Renal pelvis (tissue), 12 donors: ENCODE data around the gene MDP1. TPM values are rescaled to one million over a fixed set of nuclear protein-coding genes. Genes with fewer than 3 reads are reported as not detected.

Source experiments
- DNase-seq: peaks from one replicate; pipeline ENCODE4 v3.0.0-alpha.2; 2013
- long read RNA-seq, 16 experiments: transcript quantifications; one replicate each; lab custom pipeline, GENCODE V29; 2026
- polyA plus RNA-seq, 3 donors: library from polyadenylated mRNA; unstranded; fragments of 120-200 nt; gene quantifications; one replicate each; pipeline ENCODE4 v1.2.1, GENCODE V29; 2013; ENCODE audit not compliant: insufficient read length in 3 of 3

The MDP1 gene
- 10 to 100 TPM; 13.0 to 20.1 (median 15.3) TPM for polyA plus RNA-seq
- long read RNA-seq, donor 1, transcript MDP1-201 (6 exons, 730 nt) = major isoform, 9 of 12 reads
- long read RNA-seq, donor 1, partial matches to known transcripts = 0 of 12 reads
- long read RNA-seq, donor 1, other reads (novel, unspliced or antisense) = 0 of 12 reads
- long read RNA-seq, donor 2, transcript MDP1-201 (6 exons, 730 nt) = major isoform, 21 of 27 reads
- long read RNA-seq, donor 2, partial matches to known transcripts = 0 of 27 reads
- long read RNA-seq, donor 2, other reads (novel, unspliced or antisense) = 0 of 27 reads
- long read RNA-seq, donor 3, transcript MDP1-202 (5 exons, 582 nt) = major isoform, 6 of 11 reads
- long read RNA-seq, donor 3, transcript MDP1-201 (6 exons, 730 nt) = minor isoform, 5 of 11 reads
- long read RNA-seq, donor 3, partial matches to known transcripts = 0 of 11 reads
- long read RNA-seq, donor 3, other reads (novel, unspliced or antisense) = 0 of 11 reads
- long read RNA-seq, donor 4, transcript MDP1-201 (6 exons, 730 nt) = major isoform, 18 of 25 reads
- long read RNA-seq, donor 4, partial matches to known transcripts = 0 of 25 reads
- long read RNA-seq, donor 4, other reads (novel, unspliced or antisense) = 0 of 25 reads
- long read RNA-seq, donor 5, transcript MDP1-201 (6 exons, 730 nt) = major isoform, 8 of 11 reads
- long read RNA-seq, donor 5, partial matches to known transcripts = 0 of 11 reads
- long read RNA-seq, donor 5, other reads (novel, unspliced or antisense) = 0 of 11 reads
- long read RNA-seq, donor 6, transcript MDP1-201 (6 exons, 730 nt) = major isoform, 10 of 12 reads
- long read RNA-seq, donor 6, partial matches to known transcripts = 0 of 12 reads
- long read RNA-seq, donor 6, other reads (novel, unspliced or antisense) = 0 of 12 reads
- long read RNA-seq, donor 7, transcript MDP1-201 (6 exons, 730 nt) = major isoform, 15 of 21 reads
- long read RNA-seq, donor 7, partial matches to known transcripts = 0 of 21 reads
- long read RNA-seq, donor 7, other reads (novel, unspliced or antisense) = 0 of 21 reads
- long read RNA-seq, donor 8, partial matches to known transcripts = 0 of 2 reads
- long read RNA-seq, donor 8, other reads (novel, unspliced or antisense) = 0 of 2 reads
- long read RNA-seq, donor 9, transcript MDP1-201 (6 exons, 730 nt) = major isoform, 13 of 22 reads
- long read RNA-seq, donor 9, partial matches to known transcripts = 0 of 22 reads
- long read RNA-seq, donor 9, other reads (novel, unspliced or antisense) = 0 of 22 reads
- long read RNA-seq, donor 10, transcript MDP1-201 (6 exons, 730 nt) = major isoform, 13 of 16 reads
- long read RNA-seq, donor 10, partial matches to known transcripts = 0 of 16 reads
- long read RNA-seq, donor 10, other reads (novel, unspliced or antisense) = 0 of 16 reads
- long read RNA-seq, donor 11, transcript MDP1-201 (6 exons, 730 nt) = major isoform, 7 of 9 reads
- long read RNA-seq, donor 11, partial matches to known transcripts = 0 of 9 reads
- long read RNA-seq, donor 11, other reads (novel, unspliced or antisense) = 0 of 9 reads
- long read RNA-seq, donor 12, transcript MDP1-202 (5 exons, 582 nt) = minor isoform, 5 of 29 reads
- long read RNA-seq, donor 12, transcript MDP1-201 (6 exons, 730 nt) = major isoform, 22 of 29 reads
- long read RNA-seq, donor 12, partial matches to known transcripts = 0 of 29 reads
- long read RNA-seq, donor 12, other reads (novel, unspliced or antisense) = 0 of 29 reads
- long read RNA-seq, donor 13, transcript MDP1-201 (6 exons, 730 nt) = major isoform, 11 of 15 reads
- long read RNA-seq, donor 13, partial matches to known transcripts = 0 of 15 reads
- long read RNA-seq, donor 13, other reads (novel, unspliced or antisense) = 0 of 15 reads
- long read RNA-seq, donor 14 = 0 reads
- long read RNA-seq, donor 15 = 0 reads
- long read RNA-seq, donor 16, transcript MDP1-201 (6 exons, 730 nt) = major isoform, 16 of 25 reads
- long read RNA-seq, donor 16, partial matches to known transcripts = 0 of 25 reads
- long read RNA-seq, donor 16, other reads (novel, unspliced or antisense) = 5 of 25 reads

- peak; percentile 87 for DNase-seq
Observed at GRCh38 chr14:24215495-24216344, at the start of gene MDP1. TSS of gene MDP1 (minus strand) at chr14:24216066. CDS start at chr14:24215955, 111 bp downstream.

DNA sequence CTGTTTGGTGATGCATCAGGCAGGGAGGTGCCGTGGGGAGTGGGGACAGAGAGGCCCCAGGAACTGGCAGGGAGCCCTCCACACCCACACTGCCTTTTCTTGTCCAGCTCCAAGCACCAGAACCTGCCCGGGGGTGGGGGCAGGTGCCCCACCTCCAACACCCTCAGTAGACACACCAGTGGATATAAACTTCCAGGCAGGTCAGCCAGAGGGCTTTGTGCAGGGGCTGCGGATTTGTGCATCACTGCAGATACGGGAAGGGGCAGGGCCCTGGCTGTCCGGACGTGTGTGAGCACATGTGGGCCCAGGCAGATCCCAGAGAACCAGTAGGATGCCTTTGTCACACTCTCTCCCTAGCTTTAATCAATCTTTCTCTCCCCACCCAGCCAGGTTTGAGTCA lies 48.4 kb upstream of the MDP1 start:
- DNase-seq = no peak

DNA sequence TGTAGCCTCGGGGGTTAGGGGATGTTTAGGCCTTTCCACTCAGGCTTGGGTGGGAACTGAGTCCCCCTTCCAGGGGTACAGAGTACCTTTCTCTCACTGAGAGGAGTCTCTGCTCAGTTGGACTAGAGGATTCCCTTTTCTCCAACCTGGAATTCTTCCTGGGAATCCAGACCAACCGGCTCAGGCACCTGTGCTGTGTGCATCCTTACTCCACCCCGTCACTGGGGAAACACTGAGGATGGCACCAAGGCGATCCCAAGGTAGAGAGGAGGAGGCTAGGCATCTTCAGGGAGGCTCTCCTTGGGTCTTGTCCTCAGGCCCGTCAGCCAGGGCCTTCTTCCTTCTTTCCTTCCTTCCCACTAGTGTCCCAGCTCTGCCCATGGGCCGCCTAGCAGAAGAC lies 48.0 kb upstream of the MDP1 start:
- DNase-seq = no peak

DNA sequence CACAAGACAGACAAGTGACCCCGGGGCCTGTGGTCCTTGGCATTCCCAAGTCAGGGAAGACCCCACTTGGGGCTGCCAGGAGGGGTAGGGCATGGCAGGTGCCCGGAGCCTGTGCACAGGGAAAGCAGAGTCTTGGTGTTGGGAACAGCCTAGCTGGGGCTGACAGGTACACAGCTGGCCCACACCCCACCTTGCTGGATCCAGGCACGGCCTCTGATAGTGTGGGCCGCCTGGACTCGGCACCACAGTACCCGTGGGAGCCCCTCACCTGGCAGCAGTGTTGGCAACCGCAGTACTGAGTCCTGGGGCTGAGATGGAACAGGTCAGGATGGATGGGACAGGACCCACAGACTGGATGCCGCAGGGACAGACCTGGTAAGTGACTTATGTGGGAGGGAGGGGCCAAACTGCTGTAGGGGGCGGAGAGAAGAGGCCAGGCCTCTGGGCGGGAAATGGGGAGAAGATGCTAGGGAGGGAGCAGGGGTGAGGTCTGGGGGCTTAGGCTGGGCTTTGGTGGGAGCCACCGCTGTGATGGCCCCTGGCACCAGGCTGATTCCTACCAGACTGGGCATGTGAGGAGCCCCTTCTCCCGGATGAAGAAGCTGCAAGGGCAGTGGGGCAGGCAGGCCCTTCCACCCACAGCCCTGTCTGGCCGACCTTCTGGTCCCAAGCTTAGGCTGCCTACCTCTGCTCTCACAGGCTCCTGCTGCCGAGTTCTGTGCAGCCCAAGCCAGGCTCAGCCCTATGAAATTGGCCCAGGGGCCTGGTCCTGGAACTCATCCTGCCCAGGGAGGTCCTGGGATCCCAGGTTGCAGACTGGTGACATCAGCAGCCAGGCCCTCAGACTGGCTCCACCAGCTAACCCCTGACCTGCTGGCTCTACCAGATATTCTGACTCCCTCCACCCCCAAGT lies 47.2 kb upstream of the MDP1 start, which contains the start of gene TGM1:
Gene TGM1, minus strand, starts transcription at position 357 of the 913 bp plus-strand sequence. CDS start 825 bp downstream, outside the sequence.
- no peak for DNase-seq

- DNase-seq = no peak
Observed at GRCh38 chr14:24261969-24262327, 46.1 kb upstream of the MDP1 start.

- DNase-seq = no peak
Observed at GRCh38 chr14:24261256-24261968, 45.5 kb upstream of the MDP1 start.

- no peak for DNase-seq
Observed at GRCh38 chr14:24260780-24261157, 44.9 kb upstream of the MDP1 start.

DNA sequence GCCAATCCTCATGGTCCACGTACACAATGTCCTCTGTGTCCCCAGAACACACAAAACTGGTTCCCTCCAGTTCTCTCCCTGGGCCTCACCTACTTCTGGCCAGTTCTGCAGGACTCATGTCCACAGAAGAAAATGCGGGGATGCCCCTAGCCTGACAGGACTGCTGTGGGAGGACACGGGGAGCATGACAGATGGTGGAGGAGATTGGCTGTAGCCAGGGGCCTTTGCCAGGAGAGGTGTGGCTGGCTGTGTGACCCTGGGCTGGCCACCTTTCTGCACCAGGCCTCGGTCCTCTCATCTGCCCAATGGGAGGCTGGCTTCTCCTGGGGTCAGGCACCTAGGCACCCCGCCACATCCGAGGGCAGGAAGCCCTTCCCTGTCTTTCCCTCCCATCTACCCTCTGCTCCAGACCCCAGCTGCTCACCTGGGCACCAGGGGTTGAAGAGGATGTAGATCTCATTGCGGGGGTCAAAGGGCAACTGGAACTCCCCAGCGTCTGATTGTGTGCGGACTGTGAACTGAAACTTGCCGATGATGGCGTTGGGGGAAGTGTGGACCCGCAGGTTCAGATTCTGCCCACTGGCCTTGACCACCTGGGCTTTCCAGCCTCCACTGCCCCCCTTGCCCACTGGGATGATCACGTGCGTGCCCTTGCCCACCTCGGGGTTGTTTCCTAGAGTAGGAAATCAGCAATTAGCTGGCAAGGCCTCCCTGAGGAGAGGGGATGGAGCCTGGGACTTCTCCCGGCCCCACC lies 44.3 kb upstream of the MDP1 start:
- no peak for DNase-seq

GRCh38 chr14:24259282-24260025 lies 43.6 kb upstream of the MDP1 start:
- peak; percentile 4 for DNase-seq

DNA sequence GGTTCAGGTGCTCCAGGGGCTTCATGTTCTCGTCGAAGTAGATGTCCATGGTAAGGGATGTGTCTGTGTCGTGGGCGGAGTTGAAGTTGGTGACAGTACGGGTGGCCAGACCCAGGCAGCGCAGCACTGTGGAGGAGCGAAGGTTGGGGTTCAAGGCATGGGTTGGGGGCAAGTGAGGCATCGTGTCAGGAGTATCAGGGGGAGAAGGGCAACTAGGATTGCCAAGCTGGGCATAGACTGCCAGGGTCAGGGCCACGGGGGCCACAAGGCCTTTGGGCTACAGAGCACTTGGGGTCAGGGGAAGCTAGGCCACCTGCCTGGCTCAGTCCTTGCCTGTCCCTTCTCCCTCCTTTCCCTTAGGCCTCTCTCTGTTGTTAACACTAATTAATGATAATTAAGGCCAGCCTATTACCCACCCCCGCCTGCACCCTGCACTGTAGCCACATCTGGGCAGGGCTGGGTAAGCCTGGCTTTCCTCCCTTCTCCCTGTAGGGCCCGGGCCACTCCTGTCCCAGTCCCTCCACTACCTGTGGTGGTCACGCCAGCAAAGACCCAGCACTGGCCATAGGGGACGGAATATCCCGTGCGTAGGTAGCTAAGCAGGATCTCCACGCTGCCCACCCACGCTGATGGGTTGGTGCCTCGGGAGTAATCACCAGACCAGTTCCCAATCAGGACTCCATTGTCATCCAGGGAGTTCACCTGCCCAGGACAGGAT lies 42.8 kb upstream of the MDP1 start:
- no peak for DNase-seq

DNA sequence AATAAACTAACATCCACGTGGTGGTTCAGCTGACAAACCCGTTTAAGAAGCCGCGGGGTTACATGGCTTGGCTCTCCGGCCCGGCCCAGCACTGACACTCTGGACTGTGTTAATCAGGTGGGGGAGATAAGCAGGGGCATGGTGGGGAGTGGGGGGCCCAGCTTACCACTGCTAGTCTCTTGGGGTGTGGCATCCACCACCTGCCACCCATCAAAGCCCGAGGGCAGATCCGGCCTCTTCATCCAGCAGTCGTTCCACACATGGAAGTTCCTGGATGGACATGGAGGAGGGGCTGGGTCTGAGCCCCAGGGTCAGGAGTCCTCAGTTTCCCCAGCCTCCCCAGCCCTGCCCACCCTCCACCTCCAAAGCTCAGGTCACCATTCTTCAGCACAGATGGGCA lies 42.3 kb upstream of the MDP1 start:
- DNase-seq = no peak

- DNase-seq = no peak
Observed at GRCh38 chr14:24256960-24257359, 41.1 kb upstream of the MDP1 start.

DNA sequence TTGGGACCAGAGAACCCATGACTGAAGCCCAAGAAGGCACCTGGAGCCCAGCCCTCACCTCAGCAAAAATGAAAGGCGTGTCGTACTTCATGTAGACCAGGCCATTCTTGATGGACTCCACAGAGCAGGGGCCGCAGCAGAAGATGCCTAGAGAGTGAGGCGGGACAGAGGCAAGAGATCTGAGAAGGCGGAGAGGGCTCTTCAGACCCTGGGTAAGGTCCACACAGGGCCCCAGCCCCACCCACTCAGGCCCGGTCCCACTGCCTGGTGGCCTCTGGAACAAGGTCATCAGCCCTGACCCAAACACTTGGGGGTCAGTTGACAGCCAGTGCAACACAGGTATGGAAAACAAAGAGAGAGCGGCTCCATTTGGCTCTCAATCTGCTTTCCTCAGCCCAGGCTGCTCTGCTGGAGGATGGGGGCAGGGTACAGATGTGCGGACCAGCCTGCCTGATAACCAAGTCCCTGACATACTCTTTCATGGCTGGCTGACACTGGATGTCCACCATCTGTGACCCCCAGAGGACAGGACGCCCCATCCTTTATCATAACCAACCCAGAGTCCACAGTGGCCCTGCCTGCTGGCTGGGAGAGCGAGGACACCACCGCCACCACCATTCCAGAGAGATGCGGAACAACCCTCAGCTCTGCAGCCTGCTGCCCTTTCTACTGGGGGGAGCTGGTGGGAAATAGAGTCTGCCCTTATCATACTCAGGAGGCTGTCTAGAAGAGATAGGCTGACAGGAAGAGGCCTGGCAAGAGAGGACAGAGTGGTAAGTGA lies 40.3 kb upstream of the MDP1 start:
- no peak for DNase-seq

GRCh38 chr14:24255438-24255837 lies 39.6 kb upstream of the MDP1 start:
- DNase-seq = no peak
